ENCODE measurements around the gene LSG1. TPM values are rescaled to one million over a fixed set of nuclear protein-coding genes. Genes with fewer than 3 reads are reported as not detected.
"Not testable (repeated sequence)": the region's sequence is repeated elsewhere in the genome, so short reads cannot be mapped to it uniquely, and the experiment has no call there.

The LSG1 gene
- total RNA-seq, 1 donor from 2014 or later = 20.4 TPM

DNA sequence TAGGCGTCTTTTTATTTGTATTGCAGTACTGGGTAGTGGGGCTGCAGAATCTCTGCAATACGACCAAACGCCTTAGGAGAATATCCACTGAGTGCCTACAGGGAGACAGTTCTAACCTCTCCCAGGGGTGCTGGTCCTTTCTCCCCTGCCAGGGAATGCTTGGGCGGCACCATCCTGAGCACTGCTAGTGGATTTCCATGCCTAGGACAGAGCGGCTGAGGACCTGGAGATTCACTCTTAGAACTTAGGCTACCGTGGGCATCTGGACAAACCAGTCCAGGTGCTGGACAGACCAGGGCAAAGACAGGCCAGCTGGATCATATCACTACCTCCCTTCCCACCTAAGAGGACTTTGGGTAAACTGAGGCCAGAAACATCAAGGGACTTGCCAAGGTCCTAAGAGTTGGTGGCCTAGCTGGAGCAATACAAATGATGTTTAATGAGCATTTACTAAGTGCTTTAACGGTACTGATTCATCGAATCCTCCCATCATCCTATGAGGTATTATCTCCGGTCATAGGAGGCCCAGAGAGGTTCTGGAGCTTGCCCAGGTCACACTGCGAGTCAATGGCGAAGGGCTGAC lies 39.7 kb downstream of the LSG1 start:
- Mint-ChIP-seq H3K4me1 (ENCODE audit: low read depth) (peaks cover 21% of the 10 kb centered on the region), H3K9me3 (ENCODE audit: low read depth) (no peaks in the 10 kb centered on the region), H3K27ac (ENCODE audit: unreplicated experiment) (no peak overlapping the region), H3K36me3 (ENCODE audit: low read depth) (peaks cover 11% of the 10 kb centered on the region), H3K4me3 (ENCODE audit: unreplicated experiment) (peak overlapping the region; percentile 78), H3K27me3 (ENCODE audit: low read depth) (no peaks in the 10 kb centered on the region)
- no peak for DNase-seq (ENCODE audit: low spot score)
- TF ChIP-seq, protein P1, sequence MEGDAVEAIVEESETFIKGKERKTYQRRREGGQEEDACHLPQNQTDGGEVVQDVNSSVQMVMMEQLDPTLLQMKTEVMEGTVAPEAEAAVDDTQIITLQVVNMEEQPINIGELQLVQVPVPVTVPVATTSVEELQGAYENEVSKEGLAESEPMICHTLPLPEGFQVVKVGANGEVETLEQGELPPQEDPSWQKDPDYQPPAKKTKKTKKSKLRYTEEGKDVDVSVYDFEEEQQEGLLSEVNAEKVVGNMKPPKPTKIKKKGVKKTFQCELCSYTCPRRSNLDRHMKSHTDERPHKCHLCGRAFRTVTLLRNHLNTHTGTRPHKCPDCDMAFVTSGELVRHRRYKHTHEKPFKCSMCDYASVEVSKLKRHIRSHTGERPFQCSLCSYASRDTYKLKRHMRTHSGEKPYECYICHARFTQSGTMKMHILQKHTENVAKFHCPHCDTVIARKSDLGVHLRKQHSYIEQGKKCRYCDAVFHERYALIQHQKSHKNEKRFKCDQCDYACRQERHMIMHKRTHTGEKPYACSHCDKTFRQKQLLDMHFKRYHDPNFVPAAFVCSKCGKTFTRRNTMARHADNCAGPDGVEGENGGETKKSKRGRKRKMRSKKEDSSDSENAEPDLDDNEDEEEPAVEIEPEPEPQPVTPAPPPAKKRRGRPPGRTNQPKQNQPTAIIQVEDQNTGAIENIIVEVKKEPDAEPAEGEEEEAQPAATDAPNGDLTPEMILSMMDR (IDR thresholded peaks at IDR 0.05) = no peak

DNA sequence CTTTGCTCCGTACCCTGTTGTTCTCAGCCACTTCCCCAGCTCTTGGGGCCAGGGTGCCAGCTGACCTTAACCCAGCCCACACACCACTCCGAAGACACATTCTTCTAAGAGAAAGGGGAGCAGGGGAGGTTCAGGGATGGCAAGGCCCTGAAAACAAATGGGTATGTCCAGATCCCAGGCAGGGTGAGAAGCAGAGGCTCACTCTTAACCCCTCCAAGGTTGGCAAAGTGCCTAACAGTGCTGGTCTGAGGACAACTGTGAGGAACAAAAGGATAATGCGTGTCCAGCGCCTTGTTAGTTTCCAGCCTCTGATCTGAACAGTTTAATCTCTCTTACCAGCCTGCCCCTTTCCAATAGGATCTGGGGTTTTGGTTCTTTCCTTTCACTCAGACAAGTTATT lies 40.3 kb downstream of the LSG1 start:
- DNase-seq (ENCODE audit: low spot score) = no peak
- Mint-ChIP-seq H3K4me3 (ENCODE audit: unreplicated experiment) (no peak overlapping the region), H3K36me3 (ENCODE audit: low read depth) (peaks cover 14% of the 10 kb centered on the region), H3K27ac (ENCODE audit: unreplicated experiment) (no peak overlapping the region), H3K27me3 (ENCODE audit: low read depth) (no peaks in the 10 kb centered on the region), H3K4me1 (ENCODE audit: low read depth) (peaks cover 16% of the 10 kb centered on the region), H3K9me3 (ENCODE audit: low read depth) (no peaks in the 10 kb centered on the region)
- TF ChIP-seq, protein P1 (IDR thresholded peaks at IDR 0.05) = no peak

DNA sequence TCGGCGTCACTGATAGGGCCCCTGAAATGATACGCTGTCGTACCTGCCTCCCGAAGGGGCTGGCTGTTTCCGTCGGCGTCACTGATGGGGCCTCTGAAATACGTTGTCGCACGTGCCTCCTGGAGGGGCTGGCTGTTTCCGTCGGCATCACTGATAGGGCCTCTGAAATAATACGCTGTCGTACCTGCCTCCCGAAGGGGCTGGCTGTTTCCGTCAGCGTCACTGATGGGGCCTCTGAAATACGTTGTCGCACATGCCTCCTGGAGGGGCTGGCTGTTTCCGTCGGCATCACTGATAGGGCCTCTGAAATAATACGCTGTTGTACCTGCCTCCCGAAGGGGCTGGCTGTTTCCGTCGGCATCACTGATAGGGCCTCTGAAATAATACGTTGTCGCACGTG lies 41.3 kb downstream of the LSG1 start:
- not testable (repeated sequence) for H3K27ac Mint-ChIP-seq (ENCODE audit: unreplicated experiment); DNase-seq (ENCODE audit: low spot score); H3K27me3 Mint-ChIP-seq (ENCODE audit: low read depth); H3K4me3 Mint-ChIP-seq (ENCODE audit: unreplicated experiment); H3K9me3 Mint-ChIP-seq (ENCODE audit: low read depth)
- H3K4me1 Mint-ChIP-seq (ENCODE audit: low read depth) = peaks cover 16% of the 10 kb centered on the region
- peaks cover 20% of the 10 kb centered on the region for H3K36me3 Mint-ChIP-seq (ENCODE audit: low read depth)

DNA sequence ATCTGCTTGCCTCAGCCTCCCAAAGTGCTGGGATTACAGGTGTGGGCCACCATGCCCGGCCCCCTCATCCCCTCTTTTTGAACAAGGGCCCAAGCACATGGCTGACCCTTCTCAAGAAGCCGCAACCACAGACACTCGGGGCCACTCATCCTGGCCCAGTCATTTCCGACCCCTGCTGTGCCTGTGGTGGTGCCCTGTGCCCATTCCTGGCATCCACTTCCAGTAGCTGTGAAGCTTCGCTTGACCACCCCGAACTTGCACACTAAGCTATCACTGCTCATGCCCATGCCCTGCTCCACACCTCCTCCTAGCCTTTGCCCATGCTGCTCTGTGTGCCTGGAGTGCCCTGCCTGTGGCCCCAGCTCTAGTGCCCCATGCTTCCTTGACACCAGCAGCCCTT lies 47.0 kb downstream of the LSG1 start:
- no peaks in the 10 kb centered on the region for H3K27me3 Mint-ChIP-seq (ENCODE audit: low read depth)
- TF ChIP-seq, protein P1 (IDR thresholded peaks at IDR 0.05) = no peak
- H3K36me3 Mint-ChIP-seq (ENCODE audit: low read depth) = peaks cover 28% of the 10 kb centered on the region
- H3K9me3 Mint-ChIP-seq (ENCODE audit: low read depth) = no peaks in the 10 kb centered on the region
- DNase-seq (ENCODE audit: low spot score) = no peak
- H3K4me3 Mint-ChIP-seq (ENCODE audit: unreplicated experiment) = no peak overlapping the region
- no peaks in the 10 kb centered on the region for H3K4me1 Mint-ChIP-seq (ENCODE audit: low read depth)
- no peak overlapping the region for H3K27ac Mint-ChIP-seq (ENCODE audit: unreplicated experiment)

DNA sequence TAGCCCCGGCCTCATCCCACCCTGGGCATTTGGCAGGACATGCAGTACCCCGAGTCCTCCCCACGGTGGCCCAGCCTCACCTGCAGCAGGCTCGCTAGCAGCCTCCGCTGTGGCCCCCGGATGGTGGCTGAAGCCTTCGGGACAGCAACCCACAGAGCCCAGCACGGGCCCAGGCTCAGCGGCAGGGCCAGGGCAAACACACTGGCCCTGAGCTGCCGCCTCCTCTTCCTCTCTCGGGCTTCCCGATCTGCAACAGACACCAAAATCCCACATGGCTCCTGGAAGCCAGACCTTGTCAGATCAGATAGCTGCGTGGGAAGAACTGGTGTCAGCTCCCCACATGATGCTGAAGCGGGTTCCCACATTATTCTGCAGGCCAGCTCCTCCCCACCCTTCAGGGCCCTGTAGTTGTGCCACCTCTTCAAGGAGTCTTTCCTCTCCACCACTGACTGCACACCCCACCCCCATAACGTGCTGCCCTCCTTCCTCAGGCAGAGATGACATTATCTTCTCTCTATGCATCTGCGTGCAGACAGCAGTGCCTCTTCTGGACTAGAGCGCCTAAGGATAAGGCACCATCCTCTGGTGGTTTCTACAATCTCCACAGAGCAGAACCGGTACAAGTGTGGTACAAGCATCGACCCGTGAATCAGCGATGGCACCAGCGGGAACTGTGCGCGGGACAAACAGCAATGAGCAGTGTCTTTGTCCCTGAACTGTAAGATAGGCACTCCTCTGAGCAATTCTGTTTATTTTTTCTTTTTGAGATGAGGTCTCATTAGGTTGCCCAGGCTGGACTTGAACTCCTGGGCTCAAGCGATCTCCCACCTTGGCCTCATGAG lies 48.3 kb downstream of the LSG1 start:
- Mint-ChIP-seq H3K4me1 (ENCODE audit: low read depth) (no peaks in the 10 kb centered on the region), H3K36me3 (ENCODE audit: low read depth) (peaks cover 26% of the 10 kb centered on the region), H3K9me3 (ENCODE audit: low read depth) (no peaks in the 10 kb centered on the region), H3K27ac (ENCODE audit: unreplicated experiment) (no peak overlapping the region), H3K4me3 (ENCODE audit: unreplicated experiment) (no peak overlapping the region), H3K27me3 (ENCODE audit: low read depth) (no peaks in the 10 kb centered on the region)
- TF ChIP-seq, protein P1 (IDR thresholded peaks at IDR 0.05) = no peak
- peak; percentile 88 for DNase-seq (ENCODE audit: low spot score)

Measured in chondrocyte (in vitro differentiated cells).